Stimulated activated CD4-positive, alpha-beta T cell treated with anti-CD3 and anti-CD28 coated beads, Interleukin-2, amount 100 ng/mL, for 48 hours (primary cell): ENCODE measurements around the gene CD72.
"Not testable (repeated sequence)": the region's sequence is repeated elsewhere in the genome, so short reads cannot be mapped to it uniquely, and the experiment has no call there.

Source experiments
- DNase-seq, 2 donors: peaks; one replicate each; pipeline ENCODE4 v3.0.0-alpha.2; 2020

The CD72 gene

DNA sequence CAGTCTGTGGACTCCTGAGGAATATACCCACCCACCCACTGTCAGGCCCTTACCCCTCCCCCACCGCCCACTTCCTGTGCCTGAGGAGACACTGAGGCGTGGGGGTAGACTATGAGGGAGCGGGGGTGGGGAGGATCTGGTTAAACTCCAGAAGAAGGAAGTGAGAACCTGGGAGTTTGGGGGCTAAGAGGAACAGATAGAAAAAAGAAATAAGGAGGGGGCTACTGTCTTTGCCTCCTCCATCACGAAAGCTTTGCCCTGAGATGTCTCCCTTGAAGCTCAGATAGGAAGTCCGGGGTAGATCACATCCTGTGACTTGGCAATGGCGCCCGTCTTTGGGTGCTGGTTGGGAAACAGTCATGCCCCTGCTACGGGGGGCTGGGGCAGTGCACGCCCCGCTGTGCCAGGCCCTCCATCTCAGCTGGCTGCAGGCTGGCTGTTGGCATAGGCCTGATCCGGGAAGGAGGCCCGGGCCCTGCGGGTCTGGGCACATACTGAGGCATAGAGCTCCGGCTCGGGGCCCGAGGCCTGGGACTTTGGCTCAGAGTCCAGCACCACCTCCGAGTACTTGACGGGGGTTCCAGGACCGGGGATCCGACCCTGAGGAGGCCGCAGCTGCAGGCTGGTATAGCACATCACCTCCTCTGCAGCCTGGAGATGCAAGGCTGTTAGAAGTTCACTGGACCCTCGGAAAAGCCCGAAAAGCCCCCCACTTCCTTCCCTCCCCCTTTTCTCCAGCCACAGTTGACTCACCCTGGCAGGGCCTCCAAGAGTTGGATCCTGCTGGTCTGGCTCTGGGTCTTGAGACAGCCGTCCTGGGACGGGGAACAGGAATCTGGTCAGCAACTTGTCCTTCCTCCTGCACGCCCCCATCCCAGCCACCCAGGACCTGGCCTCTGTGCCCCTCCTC is 31.5 kb upstream of the CD72 start:
- DNase-seq, result peak; percentile 27 to 38

DNA sequence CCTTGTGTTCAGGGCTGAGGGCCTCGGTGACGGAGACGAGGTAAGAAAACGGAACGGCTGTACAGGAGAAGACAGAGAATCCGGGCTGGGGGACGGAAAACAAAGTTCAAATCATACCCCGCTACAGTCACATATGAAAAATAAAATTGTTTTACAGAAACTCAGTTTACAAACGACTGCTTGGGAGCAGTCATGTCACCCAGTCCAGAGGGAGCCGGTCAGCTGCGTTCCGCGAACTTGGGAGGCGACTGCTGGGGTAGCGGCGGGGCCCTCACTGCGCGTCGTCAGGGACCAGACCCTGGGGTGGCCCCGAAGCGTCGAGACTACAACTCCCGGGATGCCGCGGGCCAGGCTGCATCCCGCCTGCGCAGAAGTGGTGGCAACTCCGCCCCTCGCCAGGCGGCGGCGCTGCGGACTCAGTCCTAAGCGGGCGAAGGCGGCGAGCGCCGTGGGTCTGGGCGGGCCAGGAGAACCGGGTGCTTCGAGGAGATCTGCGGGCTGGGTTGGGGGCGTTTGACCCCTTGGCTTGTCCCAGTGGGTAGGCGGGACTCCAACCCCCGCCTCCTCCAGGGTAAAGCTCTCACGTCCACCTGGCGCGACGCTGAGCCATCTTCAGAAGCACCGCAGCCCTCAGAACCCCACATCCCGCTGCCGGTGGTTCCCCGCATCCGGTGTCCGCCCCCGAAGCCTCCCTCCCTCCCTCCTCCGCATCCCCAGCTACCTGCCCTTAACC is 28.5 kb upstream of the CD72 start:
- DNase-seq, result peak; percentile 92 to 93

- DNase-seq, result no peak
These were observed 27.9 kb upstream of the CD72 start for GRCh38 chr9:35646153-35646532.

DNA sequence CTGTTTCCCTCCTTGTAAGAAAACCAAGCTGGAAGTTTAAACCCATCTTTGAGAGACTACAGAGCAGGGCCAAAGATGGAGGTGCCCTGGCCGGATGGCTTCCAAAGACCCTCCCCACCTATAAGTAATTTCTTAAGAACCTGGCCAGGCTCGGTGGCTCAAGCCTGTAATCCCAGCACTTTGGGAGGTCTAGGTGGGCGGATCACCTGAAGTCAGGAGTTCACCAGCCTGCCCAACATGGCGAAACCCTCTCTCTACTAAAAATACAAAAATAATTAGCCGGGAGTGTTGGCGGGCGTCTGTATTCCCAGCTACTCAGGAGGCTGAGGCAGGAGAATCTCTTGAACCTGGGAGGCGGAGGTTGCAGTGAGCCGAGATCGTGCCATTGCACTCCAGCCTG is 27.5 kb upstream of the CD72 start:
- not testable (repeated sequence) for DNase-seq

GRCh38 chr9:35643046-35643445 is 24.8 kb upstream of the CD72 start:
- DNase-seq, result no peak

DNA sequence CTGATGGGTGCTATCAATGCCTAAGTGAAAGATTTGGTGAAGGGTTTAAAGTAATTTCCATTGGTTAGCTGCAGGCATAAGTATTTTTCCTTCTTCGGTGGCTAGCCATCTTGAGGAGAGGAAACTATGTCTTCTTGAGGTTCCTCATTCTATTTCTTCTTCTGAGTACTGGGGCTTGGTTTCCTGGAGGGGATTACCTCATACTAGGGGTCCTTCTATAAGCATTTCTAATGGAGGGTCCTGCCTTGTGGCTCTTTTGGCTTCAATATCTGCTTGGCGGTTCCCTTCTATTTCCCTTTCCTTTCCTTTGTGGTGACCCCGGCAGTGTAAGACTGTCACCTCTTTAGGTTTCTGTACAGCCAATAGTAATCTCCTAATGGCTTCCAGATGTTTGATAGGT is 23.3 kb upstream of the CD72 start:
- DNase-seq, result not testable (repeated sequence)

DNA sequence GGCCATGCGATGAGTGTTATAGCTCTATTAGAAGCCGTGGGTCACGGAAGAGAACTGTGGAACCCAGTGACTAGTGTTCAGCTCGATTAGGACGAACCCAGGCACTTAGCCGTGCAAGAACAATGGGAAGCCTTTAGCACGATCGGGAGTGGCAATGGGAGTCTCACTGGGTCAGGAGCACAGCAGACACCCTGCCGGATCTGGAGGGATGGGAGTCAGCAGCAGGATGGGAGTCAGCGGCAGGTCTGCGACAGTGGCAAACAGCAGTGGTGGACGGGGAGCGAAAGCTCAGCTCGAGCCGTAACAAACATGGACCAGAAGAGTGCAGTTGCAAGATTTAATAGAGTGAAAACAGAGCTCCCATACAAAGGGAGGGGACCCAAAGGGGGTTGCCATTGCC is 22.2 kb upstream of the CD72 start:
- DNase-seq, result not testable (repeated sequence)

DNA sequence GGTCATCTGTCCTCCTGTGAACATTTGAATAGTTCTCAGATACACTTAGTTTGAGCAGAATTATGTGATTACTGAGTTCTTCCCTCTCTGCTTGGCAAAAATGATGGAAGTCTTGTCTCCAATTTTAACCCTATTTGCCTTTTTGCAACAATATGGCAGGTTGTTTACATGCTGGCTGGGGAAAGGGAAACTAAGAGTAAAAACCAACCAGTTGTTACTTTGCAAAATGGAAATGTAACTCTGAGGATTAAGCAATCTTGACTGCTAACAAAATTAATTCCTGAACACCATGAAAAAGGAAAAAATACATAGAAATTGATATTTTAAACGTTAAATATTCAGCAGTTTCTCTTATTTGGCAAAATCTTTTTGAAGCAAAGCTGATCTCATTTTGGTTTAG is 21.4 kb upstream of the CD72 start:
- no peak for DNase-seq

GRCh38 chr9:35639225-35639624 is 21.0 kb upstream of the CD72 start:
- DNase-seq, result not testable (repeated sequence)

- DNase-seq, result not testable (repeated sequence)
These were observed 20.5 kb upstream of the CD72 start for GRCh38 chr9:35638751-35639150.

- DNase-seq, result not testable (repeated sequence)
These were observed 19.3 kb upstream of the CD72 start for GRCh38 chr9:35637427-35637955.

DNA sequence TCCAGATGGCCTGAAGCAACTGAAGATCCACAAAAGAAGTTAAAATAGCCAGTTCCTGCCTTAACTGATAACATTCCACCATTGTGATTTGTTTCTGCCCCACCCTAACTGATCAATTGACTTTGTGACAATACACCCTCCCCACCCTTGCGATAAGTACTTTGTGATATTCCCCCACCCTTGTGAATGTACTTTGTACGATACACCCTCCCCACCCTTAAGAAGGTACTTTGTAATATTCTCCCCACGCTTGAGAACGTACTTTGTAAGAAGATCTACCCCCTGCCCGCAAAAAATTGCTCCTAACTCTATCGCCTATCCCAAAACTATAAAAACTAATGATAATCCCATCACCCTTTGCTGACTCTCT is 18.6 kb upstream of the CD72 start:
- DNase-seq, result not testable (repeated sequence)

GRCh38 chr9:35636135-35636876 is 18.1 kb upstream of the CD72 start:
- no peak for DNase-seq

GRCh38 chr9:35635730-35636129 is 17.5 kb upstream of the CD72 start:
- no peak for DNase-seq

GRCh38 chr9:35629597-35629996 is 11.4 kb upstream of the CD72 start:
- no peak for DNase-seq

- DNase-seq, result no peak
These were observed 10.3 kb upstream of the CD72 start for GRCh38 chr9:35628389-35628991.

DNA sequence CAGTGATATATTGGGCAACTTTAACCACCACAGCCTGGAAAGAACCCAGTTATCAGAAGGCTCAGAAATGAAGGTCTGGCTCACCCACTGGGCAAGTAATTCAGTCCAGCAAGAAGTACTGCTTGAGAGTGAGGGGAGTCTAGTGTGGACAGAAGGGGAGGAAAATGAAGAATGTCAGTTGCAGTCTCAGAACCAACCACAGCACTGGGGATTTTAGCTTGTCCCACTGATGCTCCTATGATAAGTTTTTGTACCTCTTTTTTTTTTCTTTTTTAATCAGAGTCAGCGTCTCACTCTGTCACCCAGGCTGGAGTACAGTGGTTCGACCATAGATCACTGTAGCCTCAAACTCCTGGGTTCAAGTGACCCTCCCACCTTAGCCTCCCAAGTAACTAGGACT is 9.4 kb upstream of the CD72 start:
- no peak for DNase-seq

DNA sequence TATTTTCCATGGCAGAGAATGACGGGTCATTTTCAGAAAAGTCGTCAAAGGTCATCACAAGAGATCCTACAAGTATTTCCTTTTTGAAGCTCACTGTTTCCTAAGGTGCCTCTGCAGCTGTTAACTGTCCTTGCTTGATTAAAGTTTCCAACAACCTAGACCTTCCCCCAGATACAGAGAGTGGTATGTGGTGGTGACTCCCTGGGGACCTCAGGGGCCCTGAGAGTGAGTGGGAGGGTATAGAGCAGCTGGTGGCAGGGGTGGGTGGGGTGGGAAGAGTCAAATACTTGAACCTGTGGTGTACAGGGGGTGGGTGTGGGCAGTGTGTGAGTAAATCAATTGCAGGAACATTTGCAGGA is 1.6 kb upstream of the CD72 start:
- DNase-seq, result no peak

DNA sequence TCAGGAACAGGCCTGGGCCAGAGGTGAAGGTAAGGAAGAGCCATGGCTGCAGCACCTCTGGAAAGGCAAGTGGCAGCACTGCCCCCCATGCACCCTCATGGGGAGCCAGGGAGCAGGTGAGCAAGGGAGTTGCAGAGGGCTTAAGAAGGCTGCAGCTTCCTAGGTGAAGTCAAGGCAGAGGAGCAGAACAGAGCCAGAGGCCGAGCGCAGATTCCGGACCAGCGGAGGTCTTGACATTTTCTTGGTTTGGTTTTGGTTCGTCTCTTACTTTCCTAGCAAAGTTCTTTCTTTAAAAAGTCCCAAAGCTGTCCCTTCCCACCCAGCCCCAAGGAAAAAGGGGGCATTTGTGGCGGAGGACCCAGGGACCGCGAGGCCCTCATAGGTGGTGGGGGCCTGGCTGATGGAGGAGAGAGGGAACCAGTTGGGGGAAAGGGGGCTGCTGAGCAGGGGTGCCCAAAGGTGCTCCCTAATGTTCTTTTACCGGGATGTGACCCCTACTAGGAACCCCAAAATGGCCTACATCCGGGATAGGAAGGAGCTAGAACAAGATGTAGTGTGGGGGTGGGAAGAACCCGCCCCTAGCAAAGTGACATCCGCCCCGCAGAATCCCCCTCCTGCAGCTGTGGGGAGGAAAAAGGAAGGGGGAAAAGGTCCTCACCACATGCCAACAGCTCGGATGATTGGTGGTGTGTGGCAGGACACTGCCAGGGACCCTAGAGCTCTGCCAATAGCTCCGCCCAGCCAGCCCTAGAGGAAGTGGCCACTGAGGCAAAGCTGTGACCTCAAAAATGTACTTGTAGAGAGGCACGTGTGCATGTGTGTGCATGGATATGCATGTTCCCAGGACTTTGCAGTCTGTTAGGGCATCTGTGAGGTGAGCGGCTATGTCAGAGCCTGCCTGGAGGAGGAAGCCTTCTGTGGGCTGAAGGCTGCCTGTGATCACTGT is 914 bp upstream of the CD72 start:
- peak in 1 of 2 donors; percentile 32 for DNase-seq

- no peak for DNase-seq
These were observed 665 bp downstream of the CD72 start for GRCh38 chr9:35617548-35617947.

DNA sequence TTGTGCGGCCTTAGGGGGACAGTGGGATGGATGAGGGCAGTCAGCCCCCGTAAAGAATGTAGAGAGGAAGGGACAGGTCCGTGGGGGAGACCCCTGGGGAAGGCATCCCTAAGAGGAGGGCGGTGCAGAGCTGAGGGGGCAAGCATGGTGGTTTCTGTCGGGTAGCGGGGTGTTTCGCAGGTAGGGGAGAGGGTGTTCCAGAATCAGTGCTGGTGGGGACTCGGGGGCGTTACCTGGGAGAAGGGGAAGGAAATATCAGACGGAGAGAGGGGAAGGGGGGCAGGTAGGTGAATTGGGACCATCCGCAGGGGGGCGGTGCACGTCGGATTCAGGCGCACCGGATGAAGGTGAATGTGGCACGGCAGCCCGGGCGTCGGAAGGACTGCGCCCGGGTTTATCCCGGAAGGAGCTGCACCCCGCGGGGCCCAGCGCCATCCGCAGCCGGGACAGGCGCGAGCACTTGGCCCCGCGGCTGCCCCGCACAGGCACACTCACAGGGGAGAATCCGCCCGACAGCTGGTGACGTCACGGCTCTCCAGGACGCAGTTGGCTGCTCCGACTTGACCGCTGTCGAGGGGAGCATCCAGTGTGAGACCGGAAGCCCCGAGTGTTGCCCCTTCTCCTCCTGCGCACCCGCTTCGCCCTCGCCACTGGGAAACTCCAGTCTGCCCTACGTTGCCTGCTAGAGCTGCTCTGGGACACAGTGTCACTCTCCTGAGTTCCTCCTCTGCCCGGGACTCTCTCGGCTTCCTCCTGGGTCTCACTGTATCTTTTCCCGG is 1.3 kb downstream of the CD72 start:
- peak; percentile 58 to 59 for DNase-seq
